ENCODE measurements around the gene TOGARAM2.

The TOGARAM2 gene

GRCh38 chr2:29064346-29064715, 83.2 kb downstream of the TOGARAM2 start:
- in situ Hi-C loops (cut with MboI; ENCODE audit: low sequenced_read_pairs, unreplicated experiment): no loop called here
- no peak for TF ChIP-seq CTCF (IDR thresholded peaks at IDR 0.05; ENCODE audit: borderline replicate concordance, control extremely low read depth, extremely low read depth, insufficient read depth, missing control alignments)

GRCh38 chr2:29064746-29065067, 83.6 kb downstream of the TOGARAM2 start:
- no peak for DNase-seq (ENCODE audit: low spot score)
- no peak for TF ChIP-seq CTCF (IDR thresholded peaks at IDR 0.05; ENCODE audit: borderline replicate concordance, control extremely low read depth, extremely low read depth, insufficient read depth, missing control alignments)
- in situ Hi-C loops (cut with MboI; ENCODE audit: low sequenced_read_pairs, unreplicated experiment): no loop called here

More at GRCh38 chr2:29064346-29064715, 83.2 kb downstream of the TOGARAM2 start:
- DNase-seq (ENCODE audit: low spot score): no peak

GRCh38 chr2:29065068-29065811, 84.1 kb downstream of the TOGARAM2 start:
- in situ Hi-C loops (cut with MboI; ENCODE audit: low sequenced_read_pairs, unreplicated experiment): no loop called here
- no peak for DNase-seq (ENCODE audit: low spot score)

GRCh38 chr2:29066271-29066860, 85.3 kb downstream of the TOGARAM2 start:
- no peak for DNase-seq (ENCODE audit: low spot score)
- in situ Hi-C loops (cut with MboI; ENCODE audit: low sequenced_read_pairs, unreplicated experiment): no loop called here
- no peak for TF ChIP-seq CTCF (IDR thresholded peaks at IDR 0.05; ENCODE audit: borderline replicate concordance, control extremely low read depth, extremely low read depth, insufficient read depth, missing control alignments)

More at GRCh38 chr2:29065068-29065811, 84.1 kb downstream of the TOGARAM2 start:
- TF ChIP-seq CTCF (IDR thresholded peaks at IDR 0.05; ENCODE audit: borderline replicate concordance, control extremely low read depth, extremely low read depth, insufficient read depth, missing control alignments): no peak

GRCh38 chr2:29066997-29067605, 86.0 kb downstream of the TOGARAM2 start:
- DNase-seq (ENCODE audit: low spot score): no peak
- no peak for TF ChIP-seq CTCF (IDR thresholded peaks at IDR 0.05; ENCODE audit: borderline replicate concordance, control extremely low read depth, extremely low read depth, insufficient read depth, missing control alignments)
- in situ Hi-C loops (cut with MboI; ENCODE audit: low sequenced_read_pairs, unreplicated experiment): no loop called here

GRCh38 chr2:29068513-29068912, 87.4 kb downstream of the TOGARAM2 start:
- no peak for DNase-seq (ENCODE audit: low spot score)
- TF ChIP-seq CTCF (IDR thresholded peaks at IDR 0.05; ENCODE audit: borderline replicate concordance, control extremely low read depth, extremely low read depth, insufficient read depth, missing control alignments): no peak
- in situ Hi-C loops (cut with MboI; ENCODE audit: low sequenced_read_pairs, unreplicated experiment): no loop called here

All from GM13976 (cell line).